Activated T-cell treated with anti-CD3 and anti-CD28 coated beads, Interleukin-2, amount 50 U/mL, for 24 hours (primary cell): ENCODE data around the gene RNASE12.
"Not testable (repeated sequence)": the region's sequence is repeated elsewhere in the genome, so short reads cannot be mapped to it uniquely, and the experiment has no call there.

Experiments used
- DNase-seq: peaks from one replicate; pipeline ENCODE4 v3.0.0-alpha.2; 2020
- H3K27ac Mint-ChIP-seq: 2 replicates; pipeline ENCODE4 v1.8.0; 2020; ENCODE audit warnings: mild to moderate bottlenecking, mixed read lengths
- H3K27me3 Mint-ChIP-seq: 2 replicates; pipeline ENCODE4 v1.8.0; 2020; ENCODE audit warnings: mixed read lengths
- H3K36me3 Mint-ChIP-seq: 2 replicates; pipeline ENCODE4 v1.8.0; 2020; ENCODE audit warnings: low read depth, mixed read lengths
- H3K4me1 Mint-ChIP-seq: 2 replicates; pipeline ENCODE4 v1.8.0; 2020; ENCODE audit warnings: low read depth, mixed read lengths
- H3K4me3 Mint-ChIP-seq: 2 replicates; pipeline ENCODE4 v1.8.0; 2020; ENCODE audit warnings: mild to moderate bottlenecking, moderate library complexity, mixed read lengths
- H3K9me3 Mint-ChIP-seq: 2 replicates; pipeline ENCODE4 v1.8.0; 2020; ENCODE audit warnings: mixed read lengths

RNASE12 gene

GRCh38 chr14:20578325-20578724, 12.9 kb downstream of the RNASE12 start:
- Mint-ChIP-seq H3K9me3 (no peaks in the 10 kb centered on the region), H3K36me3 (no peaks in the 10 kb centered on the region), H3K4me3 (no peak overlapping the region), H3K4me1 (no peaks in the 10 kb centered on the region), H3K27ac (no peak overlapping the region), H3K27me3 (no peaks in the 10 kb centered on the region)
- DNase-seq: no peak

- not testable (repeated sequence) for H3K4me1 Mint-ChIP-seq, H3K36me3 Mint-ChIP-seq, H3K27ac Mint-ChIP-seq, H3K4me3 Mint-ChIP-seq, DNase-seq, H3K27me3 Mint-ChIP-seq, H3K9me3 Mint-ChIP-seq
Observed at GRCh38 chr14:20572382-20572990, 18.7 kb downstream of the RNASE12 start.

GRCh38 chr14:20570720-20571119, 20.5 kb downstream of the RNASE12 start:
- DNase-seq, H3K27ac Mint-ChIP-seq, H3K36me3 Mint-ChIP-seq, H3K9me3 Mint-ChIP-seq, H3K4me3 Mint-ChIP-seq, H3K27me3 Mint-ChIP-seq: not testable (repeated sequence)
- peaks cover 11% of the 10 kb centered on the region for H3K4me1 Mint-ChIP-seq

- not testable (repeated sequence) for H3K36me3 Mint-ChIP-seq, H3K4me3 Mint-ChIP-seq, DNase-seq, H3K27ac Mint-ChIP-seq, H3K27me3 Mint-ChIP-seq, H3K9me3 Mint-ChIP-seq
- peaks cover 11% of the 10 kb centered on the region for H3K4me1 Mint-ChIP-seq
Observed at GRCh38 chr14:20569865-20570264, 21.3 kb downstream of the RNASE12 start.

- no peaks in the 10 kb centered on the region for H3K36me3 Mint-ChIP-seq
- H3K9me3 Mint-ChIP-seq: peaks cover 6% of the 10 kb centered on the region
- no peak overlapping the region for H3K27ac Mint-ChIP-seq
- peaks cover 11% of the 10 kb centered on the region for H3K4me1 Mint-ChIP-seq
- no peak for DNase-seq
- H3K27me3 Mint-ChIP-seq: no peaks in the 10 kb centered on the region
- H3K4me3 Mint-ChIP-seq: no peak overlapping the region
Observed at GRCh38 chr14:20569066-20569465, 22.1 kb downstream of the RNASE12 start.

GRCh38 chr14:20568393-20568792, 22.8 kb downstream of the RNASE12 start:
- H3K4me3 Mint-ChIP-seq: no peak overlapping the region
- no peak for DNase-seq
- no peaks in the 10 kb centered on the region for H3K36me3 Mint-ChIP-seq
- H3K9me3 Mint-ChIP-seq: peaks cover 6% of the 10 kb centered on the region
- H3K4me1 Mint-ChIP-seq: peaks cover 11% of the 10 kb centered on the region
- no peaks in the 10 kb centered on the region for H3K27me3 Mint-ChIP-seq
- H3K27ac Mint-ChIP-seq: no peak overlapping the region

GRCh38 chr14:20567199-20567598, 24.0 kb downstream of the RNASE12 start:
- not testable (repeated sequence) for H3K27ac Mint-ChIP-seq, H3K27me3 Mint-ChIP-seq, DNase-seq, H3K36me3 Mint-ChIP-seq, H3K4me3 Mint-ChIP-seq, H3K9me3 Mint-ChIP-seq
- peaks cover 11% of the 10 kb centered on the region for H3K4me1 Mint-ChIP-seq

- H3K9me3 Mint-ChIP-seq: peaks cover 6% of the 10 kb centered on the region
Observed at GRCh38 chr14:20564501-20564997, 26.6 kb downstream of the RNASE12 start.

GRCh38 chr14:20563971-20564370, 27.2 kb downstream of the RNASE12 start:
- Mint-ChIP-seq H3K9me3 (peaks cover 5% of the 10 kb centered on the region), H3K4me1 (peaks cover 11% of the 10 kb centered on the region), H3K27me3 (no peaks in the 10 kb centered on the region), H3K27ac (no peak overlapping the region), H3K36me3 (no peaks in the 10 kb centered on the region), H3K4me3 (no peak overlapping the region)
- no peak for DNase-seq

More at GRCh38 chr14:20564501-20564997, 26.6 kb downstream of the RNASE12 start:
- H3K36me3 Mint-ChIP-seq: no peaks in the 10 kb centered on the region
- DNase-seq: no peak
- H3K27me3 Mint-ChIP-seq: no peaks in the 10 kb centered on the region
- no peak overlapping the region for H3K27ac Mint-ChIP-seq
- H3K4me3 Mint-ChIP-seq: no peak overlapping the region
- peaks cover 11% of the 10 kb centered on the region for H3K4me1 Mint-ChIP-seq

- Mint-ChIP-seq H3K4me3 (no peak within 1 kb of the TSS), H3K36me3 (no peaks in the 10 kb centered on the region), H3K27me3 (no peaks in the 10 kb centered on the region), H3K4me1 (no peaks in the 10 kb centered on the region), H3K27ac (no peak within 1 kb of the TSS), H3K9me3 (no peaks in the 10 kb centered on the region)
- no peak for DNase-seq
Observed at GRCh38 chr14:20560961-20561360, 30.2 kb downstream of the RNASE12 start, which contains the start of gene RNASE9. RNASE9 (minus strand) TSS chr14:20561047.

GRCh38 chr14:20559461-20559904, 31.7 kb downstream of the RNASE12 start:
- Mint-ChIP-seq H3K9me3 (no peaks in the 10 kb centered on the region), H3K4me3 (no peak overlapping the region), H3K36me3 (no peaks in the 10 kb centered on the region), H3K4me1 (no peaks in the 10 kb centered on the region), H3K27ac (no peak overlapping the region), H3K27me3 (no peaks in the 10 kb centered on the region)
- no peak for DNase-seq

- no peak for DNase-seq
- Mint-ChIP-seq H3K9me3 (no peaks in the 10 kb centered on the region), H3K4me1 (no peaks in the 10 kb centered on the region), H3K4me3 (no peak overlapping the region), H3K27ac (no peak overlapping the region), H3K27me3 (no peaks in the 10 kb centered on the region), H3K36me3 (no peaks in the 10 kb centered on the region)
Observed at GRCh38 chr14:20557212-20557542, 34.0 kb downstream of the RNASE12 start.

GRCh38 chr14:20556500-20557211, 34.5 kb downstream of the RNASE12 start:
- Mint-ChIP-seq H3K36me3 (no peaks in the 10 kb centered on the region), H3K27me3 (no peaks in the 10 kb centered on the region), H3K9me3 (no peaks in the 10 kb centered on the region), H3K27ac (no peak overlapping the region), H3K4me3 (no peak overlapping the region), H3K4me1 (no peaks in the 10 kb centered on the region)
- DNase-seq: no peak

GRCh38 chr14:20555845-20556244, 35.3 kb downstream of the RNASE12 start:
- Mint-ChIP-seq H3K36me3 (no peaks in the 10 kb centered on the region), H3K27ac (no peak overlapping the region), H3K9me3 (no peaks in the 10 kb centered on the region), H3K4me3 (no peak overlapping the region), H3K4me1 (no peaks in the 10 kb centered on the region), H3K27me3 (no peaks in the 10 kb centered on the region)
- no peak for DNase-seq

- peaks cover 2% of the 10 kb centered on the region for H3K27me3 Mint-ChIP-seq
- H3K36me3 Mint-ChIP-seq: no peaks in the 10 kb centered on the region
- no peak overlapping the region for H3K27ac Mint-ChIP-seq
- no peak overlapping the region for H3K4me3 Mint-ChIP-seq
- DNase-seq: no peak
- H3K4me1 Mint-ChIP-seq: no peaks in the 10 kb centered on the region
- no peaks in the 10 kb centered on the region for H3K9me3 Mint-ChIP-seq
Observed at GRCh38 chr14:20553024-20553423, 38.2 kb downstream of the RNASE12 start.
